Astrocyte of the cerebellum (primary cell): ENCODE measurements around the gene OPA3.
A peak's percentile ranks its signal among the peaks of the same experiment; 100 is the strongest.

ENCODE experiments used
- DNase-seq: peaks from one replicate; pipeline ENCODE4 v3.0.0-alpha.2; 2011; ENCODE audit warnings: low read depth
- H3K4me3 ChIP-seq: 2 replicates; pipeline ENCODE4 v1.5.1; 2011; ENCODE audit warnings: mild to moderate bottlenecking, low read depth, low read length, moderate library complexity
- CTCF ChIP-seq: IDR thresholded peaks from 2 replicates; pipeline ENCODE4 v1.5.1; 2012; ENCODE audit warnings: low read length, low read depth, moderate library complexity, mild to moderate bottlenecking; ENCODE audit errors: missing control alignments
- in situ Hi-C: cut with HindIII; loops from 2 replicates; pipeline ENCODE4 v1.10.0; 2017; ENCODE audit warnings: low sequenced_read_pairs

OPA3 gene

GRCh38 chr19:45578861-45579260, 5.7 kb downstream of the OPA3 start:
- no peak for DNase-seq
- TF ChIP-seq CTCF = no peak
- in situ Hi-C loops = no loop called here
- H3K4me3 ChIP-seq = no peak overlapping the region

GRCh38 chr19:45577111-45577905, 7.3 kb downstream of the OPA3 start:
- TF ChIP-seq CTCF = no peak
- no peak overlapping the region for H3K4me3 ChIP-seq
- peak; percentile 76 for DNase-seq
- in situ Hi-C loops = no loop called here

- no peak overlapping the region for H3K4me3 ChIP-seq
- in situ Hi-C loops = no loop called here
- no peak for TF ChIP-seq CTCF
- DNase-seq = no peak
These were observed 7.9 kb downstream of the OPA3 start for GRCh38 chr19:45576682-45577081.

DNA sequence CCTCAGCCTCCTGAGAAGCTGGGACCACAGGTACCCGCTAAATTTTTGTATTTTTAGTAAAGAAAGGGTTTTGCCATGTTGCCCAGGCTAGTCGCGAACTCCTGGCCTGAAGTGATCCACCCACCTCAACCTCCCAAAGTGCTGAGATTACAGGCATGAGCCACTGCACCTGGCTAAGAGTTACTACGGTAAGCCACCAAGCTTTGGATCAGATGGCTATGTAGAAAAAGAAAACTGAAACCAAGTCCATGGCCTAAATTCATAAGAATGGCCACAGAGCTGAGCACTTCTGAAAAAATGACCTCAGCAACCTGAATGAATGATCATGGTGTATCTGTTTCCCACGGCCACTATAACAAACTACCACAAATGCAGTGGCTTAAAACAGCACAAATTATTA, 9.4 kb downstream of the OPA3 start:
- no peak for TF ChIP-seq CTCF
- no peak for DNase-seq
- in situ Hi-C loops = no loop called here
- no peak overlapping the region for H3K4me3 ChIP-seq

DNA sequence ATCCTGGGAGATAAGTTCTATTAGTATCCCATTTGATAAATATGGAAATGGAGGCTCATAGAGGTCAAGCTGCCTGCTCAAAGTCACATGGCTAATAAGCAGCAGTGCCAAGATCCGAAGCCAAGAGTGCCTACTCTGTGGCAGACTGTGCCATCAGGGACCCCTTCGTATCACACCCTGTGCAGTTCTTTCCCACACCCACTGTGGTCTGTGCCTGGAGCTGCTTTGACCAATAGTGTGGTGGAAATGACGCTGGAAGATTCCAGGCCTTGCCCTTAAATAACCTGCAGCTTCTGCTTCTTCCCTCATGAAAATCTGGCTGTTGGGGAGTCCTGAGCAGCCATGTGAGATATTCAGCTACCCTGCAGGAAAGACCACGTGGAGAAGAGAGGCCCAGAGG, 10.1 kb downstream of the OPA3 start:
- no peak for TF ChIP-seq CTCF
- in situ Hi-C loops = no loop called here
- DNase-seq = no peak
- no peak overlapping the region for H3K4me3 ChIP-seq

DNA sequence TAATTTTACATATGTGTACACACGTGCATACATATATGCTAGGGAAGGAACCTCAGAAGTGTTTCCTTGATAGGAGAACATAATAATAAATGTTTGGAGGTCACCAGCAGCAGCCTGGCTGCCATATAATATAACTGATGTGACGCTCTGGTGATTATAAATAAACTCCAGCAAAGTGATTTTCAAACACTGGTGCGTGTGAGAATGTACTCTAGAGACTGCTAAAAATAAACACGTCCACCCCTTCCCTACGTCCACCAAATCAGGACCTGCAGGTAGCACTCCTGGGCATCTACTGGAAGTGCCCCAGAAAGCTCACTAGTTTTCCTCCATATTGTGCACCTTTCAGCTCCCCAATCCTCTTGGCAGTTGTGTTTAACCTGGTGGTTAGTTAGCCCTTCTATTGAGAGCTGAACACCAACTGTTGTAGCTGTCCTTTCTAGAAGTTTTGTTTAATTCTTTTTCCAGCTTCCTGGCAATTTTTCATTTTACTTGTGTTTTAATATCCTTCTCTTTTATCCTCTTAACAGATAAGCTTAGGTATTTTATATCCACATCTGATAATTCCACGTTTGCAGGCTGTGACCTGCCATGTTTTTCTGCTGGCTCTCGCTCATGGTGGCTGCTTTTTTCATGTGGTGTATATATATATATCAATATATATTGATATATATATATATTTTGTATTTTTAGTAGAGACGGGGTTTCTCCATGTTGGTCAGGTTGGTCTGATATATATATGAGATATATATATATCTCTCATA, 13.0 kb downstream of the OPA3 start:
- in situ Hi-C loops = no loop called here
- no peak for TF ChIP-seq CTCF

More for the DNA sequence above, 13.0 kb downstream of the OPA3 start:
- H3K4me3 ChIP-seq = no peak overlapping the region
- DNase-seq = no peak
